Nephron progenitor cell (in vitro differentiated cells): ENCODE measurements around the gene CELF5.
"Not testable (repeated sequence)": the region's sequence is repeated elsewhere in the genome, so short reads cannot be mapped to it uniquely, and the experiment has no call there.

Experiments used
- DNase-seq: peaks from one replicate; pipeline ENCODE4 v3.0.0; 2021
- H3K27ac Mint-ChIP-seq: 2 replicates; pipeline ENCODE4 v1.8.0; 2021; ENCODE audit warnings: mild to moderate bottlenecking, moderate library complexity, mixed read lengths
- H3K27me3 Mint-ChIP-seq: 2 replicates; pipeline ENCODE4 v1.8.0; 2021; ENCODE audit warnings: mild to moderate bottlenecking, low read depth, mixed read lengths; ENCODE audit not compliant: poor library complexity
- H3K36me3 Mint-ChIP-seq: 2 replicates; pipeline ENCODE4 v1.8.0; 2021; ENCODE audit warnings: low read depth, mixed read lengths
- H3K4me1 Mint-ChIP-seq: 2 replicates; pipeline ENCODE4 v1.8.0; 2021; ENCODE audit warnings: mixed read lengths
- H3K4me3 Mint-ChIP-seq: 2 replicates; pipeline ENCODE4 v1.8.0; 2021; ENCODE audit warnings: mild to moderate bottlenecking, moderate library complexity, mixed read lengths
- H3K9me3 Mint-ChIP-seq: 2 replicates; pipeline ENCODE4 v1.8.0; 2021; ENCODE audit warnings: mild to moderate bottlenecking, moderate library complexity, mixed read lengths
- TF ChIP-seq, protein P1 (sequence below): fragments of 200-600 bp; sonication (generic); IDR thresholded peaks from 2 replicates; pipeline ENCODE4 v1.5.0; 2021; ENCODE audit warnings: antibody characterized with exemption

Gene CELF5

DNA sequence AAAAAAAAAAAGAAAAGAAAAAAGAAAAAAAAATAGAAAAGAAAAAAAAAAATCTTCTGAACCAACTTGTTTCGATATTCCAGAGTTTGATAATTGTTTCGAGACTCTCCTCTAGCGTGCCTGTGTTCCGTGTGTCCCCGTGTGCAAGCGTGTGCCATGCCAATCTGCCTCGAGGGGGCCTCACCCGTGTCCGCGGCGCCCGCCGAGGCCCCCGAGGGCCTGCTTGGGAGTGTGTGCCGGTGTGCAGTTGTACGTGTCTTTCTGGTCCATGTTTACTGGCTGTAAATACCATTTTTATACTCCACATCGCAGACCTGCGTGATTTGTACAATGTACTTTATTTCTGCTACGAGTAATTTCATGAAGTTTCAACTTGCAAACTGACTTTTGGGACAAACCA lies 72.0 kb downstream of the CELF5 start:
- TF ChIP-seq, protein P1, sequence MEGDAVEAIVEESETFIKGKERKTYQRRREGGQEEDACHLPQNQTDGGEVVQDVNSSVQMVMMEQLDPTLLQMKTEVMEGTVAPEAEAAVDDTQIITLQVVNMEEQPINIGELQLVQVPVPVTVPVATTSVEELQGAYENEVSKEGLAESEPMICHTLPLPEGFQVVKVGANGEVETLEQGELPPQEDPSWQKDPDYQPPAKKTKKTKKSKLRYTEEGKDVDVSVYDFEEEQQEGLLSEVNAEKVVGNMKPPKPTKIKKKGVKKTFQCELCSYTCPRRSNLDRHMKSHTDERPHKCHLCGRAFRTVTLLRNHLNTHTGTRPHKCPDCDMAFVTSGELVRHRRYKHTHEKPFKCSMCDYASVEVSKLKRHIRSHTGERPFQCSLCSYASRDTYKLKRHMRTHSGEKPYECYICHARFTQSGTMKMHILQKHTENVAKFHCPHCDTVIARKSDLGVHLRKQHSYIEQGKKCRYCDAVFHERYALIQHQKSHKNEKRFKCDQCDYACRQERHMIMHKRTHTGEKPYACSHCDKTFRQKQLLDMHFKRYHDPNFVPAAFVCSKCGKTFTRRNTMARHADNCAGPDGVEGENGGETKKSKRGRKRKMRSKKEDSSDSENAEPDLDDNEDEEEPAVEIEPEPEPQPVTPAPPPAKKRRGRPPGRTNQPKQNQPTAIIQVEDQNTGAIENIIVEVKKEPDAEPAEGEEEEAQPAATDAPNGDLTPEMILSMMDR, result no peak
- H3K4me1 Mint-ChIP-seq, result no peaks in the 10 kb centered on the region
- H3K27me3 Mint-ChIP-seq, result peaks cover 21% of the 10 kb centered on the region
- H3K36me3 Mint-ChIP-seq, result no peaks in the 10 kb centered on the region
- no peaks in the 10 kb centered on the region for H3K9me3 Mint-ChIP-seq
- DNase-seq, result no peak
- no peak overlapping the region for H3K4me3 Mint-ChIP-seq
- no peak overlapping the region for H3K27ac Mint-ChIP-seq

GRCh38 chr19:3298853-3299449 lies 74.5 kb downstream of the CELF5 start:
- peaks cover 5% of the 10 kb centered on the region for H3K9me3 Mint-ChIP-seq
- H3K27ac Mint-ChIP-seq, result no peak overlapping the region
- no peak overlapping the region for H3K4me3 Mint-ChIP-seq
- no peaks in the 10 kb centered on the region for H3K36me3 Mint-ChIP-seq
- TF ChIP-seq, protein P1, result no peak
- peaks cover 34% of the 10 kb centered on the region for H3K27me3 Mint-ChIP-seq
- H3K4me1 Mint-ChIP-seq, result no peaks in the 10 kb centered on the region
- no peak for DNase-seq

DNA sequence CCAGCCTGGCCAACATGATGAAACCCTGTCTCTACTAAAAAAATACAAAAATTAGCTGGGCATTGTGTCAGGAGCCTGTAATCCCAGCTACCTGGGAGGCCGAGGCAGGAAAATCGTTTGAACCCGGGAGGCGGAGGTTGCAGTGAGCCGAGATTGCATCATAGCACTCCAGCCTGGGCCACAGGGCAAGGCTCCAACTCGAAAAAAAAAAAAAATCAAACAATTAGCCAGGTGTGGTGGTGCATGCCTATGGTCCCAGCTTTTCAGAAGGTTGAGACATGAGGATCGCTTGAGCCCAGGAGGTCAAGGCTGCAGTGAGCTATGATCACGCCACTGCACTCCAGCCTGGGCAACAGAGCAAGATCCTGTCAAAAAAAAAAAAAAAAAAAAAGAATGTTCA lies 76.1 kb downstream of the CELF5 start:
- DNase-seq, H3K27ac Mint-ChIP-seq, H3K36me3 Mint-ChIP-seq, H3K4me1 Mint-ChIP-seq, H3K9me3 Mint-ChIP-seq, H3K4me3 Mint-ChIP-seq: not testable (repeated sequence)
- H3K27me3 Mint-ChIP-seq, result peaks cover 38% of the 10 kb centered on the region

DNA sequence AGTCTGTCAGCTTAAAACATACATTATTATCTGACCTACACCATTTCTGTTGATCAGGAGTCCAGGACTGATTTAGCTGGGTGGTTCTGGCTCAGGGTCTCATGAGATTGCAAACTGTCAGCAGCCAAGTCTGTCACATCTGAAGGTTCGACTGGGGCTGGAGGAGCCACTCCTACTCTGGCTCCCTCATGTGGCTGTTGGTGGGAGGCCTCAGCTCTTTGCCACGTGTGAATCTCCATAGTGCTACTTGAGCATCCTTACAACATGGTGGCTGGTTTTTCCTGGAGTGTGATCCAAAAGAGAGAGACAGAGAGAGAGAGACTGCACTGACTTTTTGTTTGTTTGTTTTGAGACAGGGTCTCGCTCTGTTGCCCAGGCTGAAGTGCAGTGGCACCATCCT lies 78.3 kb downstream of the CELF5 start:
- no peak for DNase-seq
- H3K27ac Mint-ChIP-seq, result no peak overlapping the region

DNA sequence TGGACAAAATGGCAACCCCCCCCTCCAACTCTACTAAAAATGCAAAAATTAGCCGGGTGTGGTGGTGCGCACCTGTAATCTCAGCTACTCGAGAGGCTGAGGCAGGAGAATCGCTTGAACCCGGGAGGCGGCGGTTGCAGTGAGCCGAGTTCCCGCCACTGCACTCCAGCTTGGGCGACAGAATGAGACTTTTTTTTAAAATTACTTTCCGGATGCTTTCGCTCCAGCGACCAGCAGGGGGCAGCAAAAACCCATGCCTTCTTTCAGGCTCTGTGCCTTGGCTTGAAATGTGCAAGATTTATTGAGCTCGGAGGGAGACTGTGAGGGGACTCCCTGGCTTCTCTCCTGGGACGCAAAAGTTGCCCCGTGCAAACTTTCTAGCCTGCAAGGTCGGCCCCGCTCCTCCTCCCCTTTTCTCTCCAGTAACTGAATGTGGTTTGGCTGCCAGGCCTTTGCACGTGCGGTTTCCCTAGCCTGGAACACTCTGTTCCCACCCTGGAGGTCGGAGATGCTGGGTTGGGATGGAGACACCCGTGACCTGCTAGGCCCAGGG lies 80.5 kb downstream of the CELF5 start:
- Mint-ChIP-seq H3K4me3 (no peak overlapping the region), H3K27ac (no peak overlapping the region), H3K36me3 (no peaks in the 10 kb centered on the region), H3K4me1 (no peaks in the 10 kb centered on the region), H3K9me3 (peaks cover 5% of the 10 kb centered on the region), H3K27me3 (peaks cover 49% of the 10 kb centered on the region)
- TF ChIP-seq, protein P1, result peak; percentile 87
- DNase-seq, result peak; percentile 90

More for the DNA sequence above, 78.3 kb downstream of the CELF5 start:
- Mint-ChIP-seq H3K27me3 (peaks cover 33% of the 10 kb centered on the region), H3K36me3 (no peaks in the 10 kb centered on the region), H3K4me1 (no peaks in the 10 kb centered on the region), H3K9me3 (peaks cover 5% of the 10 kb centered on the region), H3K4me3 (no peak overlapping the region)
- TF ChIP-seq, protein P1, result no peak

- Mint-ChIP-seq H3K4me3 (no peak overlapping the region), H3K36me3 (no peaks in the 10 kb centered on the region), H3K9me3 (no peaks in the 10 kb centered on the region), H3K4me1 (no peaks in the 10 kb centered on the region), H3K27me3 (peaks cover 64% of the 10 kb centered on the region), H3K27ac (no peak overlapping the region)
- DNase-seq, result no peak
- TF ChIP-seq, protein P1, result no peak
Measured at GRCh38 chr19:3309724-3310123, 85.3 kb downstream of the CELF5 start.
